ENCODE measurements around the gene CHML. TPM values are rescaled to one million over a fixed set of nuclear protein-coding genes. Genes with fewer than 3 reads are reported as not detected.

CHML gene
- total RNA-seq, 1 experiment from 2014 or later: 44.5 TPM

GRCh38 chr1:241591736-241592135 lies 48.4 kb downstream of the CHML start:
- peak; percentile 22 for DNase-seq (ENCODE audit: low read depth)

DNA sequence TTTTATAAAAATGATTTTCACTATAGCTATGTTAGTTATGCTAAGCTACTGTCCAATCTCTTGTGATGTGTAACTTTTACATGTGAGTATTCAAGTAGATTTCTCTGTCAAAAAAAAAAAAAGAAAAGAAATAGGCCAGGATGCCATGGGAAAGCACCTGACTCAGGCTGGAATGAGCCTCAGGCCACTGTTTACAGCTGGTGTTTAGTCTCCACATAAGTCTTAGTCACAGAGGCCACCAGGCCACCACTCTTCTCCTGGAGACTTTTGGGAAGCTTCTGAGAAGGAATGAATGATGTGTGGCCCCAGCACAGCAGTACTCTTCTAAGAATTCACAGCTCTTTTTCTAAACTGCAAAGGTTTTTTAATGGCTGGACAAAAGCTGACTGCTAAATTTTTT lies 48.9 kb downstream of the CHML start:
- peak; percentile 74 for DNase-seq (ENCODE audit: low read depth)

DNA sequence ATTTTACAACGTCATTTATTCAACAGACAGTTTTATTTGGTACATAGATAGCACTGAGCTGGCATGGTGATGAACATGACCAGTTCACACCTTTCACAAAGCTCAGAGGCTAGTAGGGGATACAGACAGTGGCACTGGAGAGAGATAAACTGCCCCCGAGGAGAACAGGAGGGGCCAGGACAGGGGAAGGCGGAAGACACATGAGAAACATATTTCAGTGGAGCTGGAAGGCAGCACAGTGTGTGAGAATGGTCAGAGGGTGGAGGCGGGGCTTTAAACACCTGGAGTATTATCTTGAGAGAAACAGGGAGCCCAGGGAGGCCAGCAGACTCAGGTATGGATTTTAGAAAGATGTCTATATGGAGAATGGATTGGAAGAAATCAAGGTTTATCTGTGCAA lies 49.5 kb downstream of the CHML start:
- DNase-seq (ENCODE audit: low read depth): no peak

Other genes with a start within 250 kb of the CHML start
- 97.8 and 101 TPM in 2 replicates for gene FH, start 120.6 kb downstream of the CHML start, total RNA-seq (2014; rRNA removed; shearing (Covaris generic))
- not detected in 2 replicates for gene KMO, start 108.0 kb downstream of the CHML start, total RNA-seq (2014; rRNA removed; shearing (Covaris generic))
- 3.5 and 5.3 TPM in 2 replicates for gene OPN3, start within 50 bp of the CHML start, total RNA-seq (2014; rRNA removed; shearing (Covaris generic))
- not detected in 2 replicates for gene WDR64, start 11.9 kb upstream of the CHML start, total RNA-seq (2014; rRNA removed; shearing (Covaris generic))
- 48.0 and 50.1 TPM in 2 replicates for gene EXO1, start 207.8 kb upstream of the CHML start, total RNA-seq (2014; rRNA removed; shearing (Covaris generic))